ENCODE results near the gene CADM1. TPM values are rescaled to one million over a fixed set of nuclear protein-coding genes. Genes with fewer than 3 reads are reported as not detected.

CADM1 gene
- total RNA-seq, 2 experiments from 2014 or later, result 59.7 to 89.7 TPM

DNA sequence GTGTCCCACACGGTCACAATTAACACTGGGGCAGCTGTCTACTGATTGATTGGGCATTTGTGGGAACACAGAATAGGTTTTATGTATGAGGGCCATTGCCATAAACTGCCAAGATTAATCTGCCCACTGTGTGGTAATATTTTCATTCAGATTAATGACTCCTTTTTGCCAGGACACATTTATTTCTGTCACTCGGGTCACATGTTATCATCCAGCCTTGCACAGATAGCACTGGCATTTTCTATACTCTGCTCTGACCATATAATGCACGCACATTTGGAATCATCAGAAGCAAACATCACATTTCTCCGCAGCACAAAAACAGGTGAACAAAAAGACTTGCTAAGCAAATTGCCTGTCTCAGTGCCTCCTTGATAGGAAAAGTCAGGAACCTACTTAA, 138.3 kb downstream of the CADM1 start:
- intact Hi-C loops (cut with micrococcal nuclease; ENCODE audit: unreplicated experiment), result no loop called here

GRCh38 chr11:115364896-115365295, 139.3 kb downstream of the CADM1 start:
- POLR2A ChIA-PET, result interaction anchor here (0.7 to 1.6 kb wide), 3 partner anchors 17 to 104 kb away, joined by 3 to 4 read pairs (median 3); no protein-coding TSS in a partner anchor
- intact Hi-C loops (cut with micrococcal nuclease; ENCODE audit: unreplicated experiment), result no loop called here
- TF ChIP-seq EZH2phosphoT487 (IDR thresholded peaks at IDR 0.05; ENCODE audit: borderline replicate concordance, low read depth, low read length), result no peak
- TF ChIP-seq, protein P1, sequence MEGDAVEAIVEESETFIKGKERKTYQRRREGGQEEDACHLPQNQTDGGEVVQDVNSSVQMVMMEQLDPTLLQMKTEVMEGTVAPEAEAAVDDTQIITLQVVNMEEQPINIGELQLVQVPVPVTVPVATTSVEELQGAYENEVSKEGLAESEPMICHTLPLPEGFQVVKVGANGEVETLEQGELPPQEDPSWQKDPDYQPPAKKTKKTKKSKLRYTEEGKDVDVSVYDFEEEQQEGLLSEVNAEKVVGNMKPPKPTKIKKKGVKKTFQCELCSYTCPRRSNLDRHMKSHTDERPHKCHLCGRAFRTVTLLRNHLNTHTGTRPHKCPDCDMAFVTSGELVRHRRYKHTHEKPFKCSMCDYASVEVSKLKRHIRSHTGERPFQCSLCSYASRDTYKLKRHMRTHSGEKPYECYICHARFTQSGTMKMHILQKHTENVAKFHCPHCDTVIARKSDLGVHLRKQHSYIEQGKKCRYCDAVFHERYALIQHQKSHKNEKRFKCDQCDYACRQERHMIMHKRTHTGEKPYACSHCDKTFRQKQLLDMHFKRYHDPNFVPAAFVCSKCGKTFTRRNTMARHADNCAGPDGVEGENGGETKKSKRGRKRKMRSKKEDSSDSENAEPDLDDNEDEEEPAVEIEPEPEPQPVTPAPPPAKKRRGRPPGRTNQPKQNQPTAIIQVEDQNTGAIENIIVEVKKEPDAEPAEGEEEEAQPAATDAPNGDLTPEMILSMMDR (conservative IDR thresholded peaks at IDR 0.05; ENCODE audit: low read length), result no peak
- Histone ChIP-seq H3K9me2 (ENCODE audit: insufficient read depth, low read length) (no peaks in the 10 kb centered on the region), H3K9me3 (ENCODE audit: low read length) (no peaks in the 10 kb centered on the region), H3K36me3 (ENCODE audit: insufficient read depth, low read length) (no peaks in the 10 kb centered on the region), H3K4me2 (ENCODE audit: low read length) (no peak overlapping the region), H3K4me1 (ENCODE audit: insufficient read depth, low read length, poor library complexity, severe bottlenecking) (no peaks in the 10 kb centered on the region), H4K20me1 (ENCODE audit: insufficient read depth, low read length) (no peaks in the 10 kb centered on the region), H2AFZ (ENCODE audit: low read length) (no peak overlapping the region), H3K4me3 (ENCODE audit: low read depth, low read length, poor library complexity, severe bottlenecking) (no peak overlapping the region), H3K27ac (ENCODE audit: low read depth, low read length, poor library complexity, severe bottlenecking) (no peak overlapping the region), H3K79me2 (ENCODE audit: insufficient read depth, low read depth, low read length) (no peaks in the 10 kb centered on the region; the same call in 1 of the 2 replicates)
- BruUV-seq (replicated peaks), result no TSS peak
- no peak for DNase-seq (ENCODE audit: low spot score)
- CTCF ChIA-PET (ENCODE audit: unreplicated experiment), result no interaction called here

More for the DNA sequence above, 138.3 kb downstream of the CADM1 start:
- Histone ChIP-seq H3K4me3 (ENCODE audit: low read depth, low read length, poor library complexity, severe bottlenecking) (no peak overlapping the region), H3K9me2 (ENCODE audit: insufficient read depth, low read length) (no peaks in the 10 kb centered on the region), H3K79me2 (ENCODE audit: insufficient read depth, low read depth, low read length) (no peaks in the 10 kb centered on the region; the same call in 1 of the 2 replicates), H2AFZ (ENCODE audit: low read length) (no peak overlapping the region), H3K9me3 (ENCODE audit: low read length) (no peaks in the 10 kb centered on the region), H4K20me1 (ENCODE audit: insufficient read depth, low read length) (no peaks in the 10 kb centered on the region), H3K27ac (ENCODE audit: low read depth, low read length, poor library complexity, severe bottlenecking) (no peak overlapping the region), H3K4me1 (ENCODE audit: insufficient read depth, low read length, poor library complexity, severe bottlenecking) (no peaks in the 10 kb centered on the region), H3K4me2 (ENCODE audit: low read length) (no peak overlapping the region), H3K36me3 (ENCODE audit: insufficient read depth, low read length) (no peaks in the 10 kb centered on the region)
- BruUV-seq (replicated peaks), result no TSS peak
- ChIA-PET POLR2A (interaction anchor here (1.0 to 1.6 kb wide), 2 partner anchors 16 to 102 kb away, joined by 3 to 4 read pairs; no protein-coding TSS in a partner anchor), CTCF (ENCODE audit: unreplicated experiment) (no interaction called here)
- TF ChIP-seq, protein P1 (conservative IDR thresholded peaks at IDR 0.05; ENCODE audit: low read length), result no peak
- no peak for TF ChIP-seq EZH2phosphoT487 (IDR thresholded peaks at IDR 0.05; ENCODE audit: borderline replicate concordance, low read depth, low read length)
- no peak for DNase-seq (ENCODE audit: low spot score)

GRCh38 chr11:115363921-115364320, 140.3 kb downstream of the CADM1 start:
- TF ChIP-seq, protein P1 (conservative IDR thresholded peaks at IDR 0.05; ENCODE audit: low read length), result no peak
- TF ChIP-seq EZH2phosphoT487 (IDR thresholded peaks at IDR 0.05; ENCODE audit: borderline replicate concordance, low read depth, low read length), result no peak
- CTCF ChIA-PET (ENCODE audit: unreplicated experiment), result no interaction called here
- POLR2A ChIA-PET, result interaction anchor here (0.6 kb wide), 1 partner anchor 226 kb away, joined by 4 read pairs; no protein-coding TSS in a partner anchor
- Histone ChIP-seq H4K20me1 (ENCODE audit: insufficient read depth, low read length) (no peaks in the 10 kb centered on the region), H3K79me2 (ENCODE audit: insufficient read depth, low read depth, low read length) (no peaks in the 10 kb centered on the region), H3K9me2 (ENCODE audit: insufficient read depth, low read length) (no peaks in the 10 kb centered on the region), H3K36me3 (ENCODE audit: insufficient read depth, low read length) (no peaks in the 10 kb centered on the region), H2AFZ (ENCODE audit: low read length) (no peak overlapping the region), H3K4me3 (ENCODE audit: low read depth, low read length, poor library complexity, severe bottlenecking) (no peak overlapping the region), H3K9me3 (ENCODE audit: low read length) (no peaks in the 10 kb centered on the region), H3K4me2 (ENCODE audit: low read length) (no peak overlapping the region), H3K27ac (ENCODE audit: low read depth, low read length, poor library complexity, severe bottlenecking) (no peak overlapping the region), H3K4me1 (ENCODE audit: insufficient read depth, low read length, poor library complexity, severe bottlenecking) (no peaks in the 10 kb centered on the region)
- no TSS peak for BruUV-seq (replicated peaks)
- intact Hi-C loops (cut with micrococcal nuclease; ENCODE audit: unreplicated experiment), result no loop called here
- DNase-seq (ENCODE audit: low spot score), result no peak
